Aorta (tissue), 5 donors: ENCODE measurements around the gene C16orf74. TPM values are rescaled to one million over a fixed set of nuclear protein-coding genes. Genes with fewer than 3 reads are reported as not detected.

Experiments used
- ATAC-seq: fragments of 200-7000 bp; cut with Tn5 transposase; one replicate; pipeline ENCODE4 v1.9.1; 2022; ENCODE audit warnings: moderate library complexity; ENCODE audit not compliant: low FRiP score
- DNase-seq, 2 donors: peaks; one replicate each; pipeline ENCODE4 v3.0.0-alpha.2; 2020
- H3K27ac ChIP-seq, 2 donors: one replicate each; pipeline ENCODE4 v1.5.1; 2013; ENCODE audit warnings: low read length in 2 of 2, mild to moderate bottlenecking in 2 of 2, moderate library complexity in 2 of 2, control low read depth in 1 of 2, inconsistent platforms in 1 of 2, low read depth in 1 of 2
- H3K27me3 ChIP-seq, 2 donors: one replicate each; pipeline ENCODE4 v1.6.1; 2013; ENCODE audit warnings: control low read depth in 1 of 2, low read length in 1 of 2, mild to moderate bottlenecking in 1 of 2, moderate library complexity in 1 of 2; ENCODE audit not compliant: insufficient read depth in 2 of 2, control insufficient read depth in 1 of 2
- H3K36me3 ChIP-seq, 2 donors: one replicate each; pipeline ENCODE4 v1.6.1; 2013; ENCODE audit warnings: control low read depth in 1 of 2, low read length in 1 of 2, mild to moderate bottlenecking in 1 of 2; ENCODE audit not compliant: insufficient read depth in 2 of 2, control insufficient read depth in 1 of 2
- H3K4me1 ChIP-seq, 2 donors: one replicate each; pipeline ENCODE4 v1.6.1; 2013; ENCODE audit warnings: low read length in 2 of 2, control low read depth in 1 of 2, mild to moderate bottlenecking in 1 of 2, moderate library complexity in 1 of 2; ENCODE audit not compliant: insufficient read depth in 2 of 2, control insufficient read depth in 1 of 2
- H3K4me3 ChIP-seq, 2 donors: one replicate each; pipeline ENCODE4 v1.5.1; 2013; ENCODE audit warnings: low read length in 2 of 2, control low read depth in 1 of 2, mild to moderate bottlenecking in 1 of 2
- H3K9me3 ChIP-seq: one replicate; pipeline ENCODE4 v1.6.1; 2013; ENCODE audit warnings: mild to moderate bottlenecking, low read length; ENCODE audit not compliant: control insufficient read depth
- WGBS, 2 donors: extraction: QIAGEN DNeasy Blood & Tissue Kit; methylation state at CpG; one replicate each; pipeline ENCODE4 v1.1.7; 2013; 5-methylcytosine and 5-hydroxymethylcytosine counted together
- intact Hi-C, 2 donors: fragments of 100-400 bp; cut with DNase I; formaldehyde crosslinking; loops; one replicate each; pipeline versions ENCODE4 v1.14.2 to v1.15.0; 2022
- polyA plus RNA-seq, 2 donors: library from polyadenylated mRNA; stranded (reverse); fragments of 200-250 nt; gene quantifications; one replicate each; pipeline ENCODE4 v1.2.3, GENCODE V29; 2013
- total RNA-seq, 2 donors: library from RNA; stranded (reverse); fragmentation: NEBNext Ultra II Directional; extraction: Animal tissue kit (Norgen Biotek cat#: 25700); gene quantifications; one replicate each; pipeline ENCODE4 v1.2.1, GENCODE V29; 2021
- donor health status: healthy with polysubstance abuse.
- donor health status: Bipolar disorder and iron deficiency.
- donor health status: DM: no; HTN: no; CAD: no.
- donor health status: DM: no; HTN: no; CAD: no.
- donor health status: DM: yes; HTN: yes; CAD: no.

The C16orf74 gene
- total and polyA plus RNA-seq, 4 donors = 0.87 TPM; not detected in 3

GRCh38 chr16:85688586-85689284 is 62.2 kb downstream of the C16orf74 start, which contains the start of gene GINS2:
GINS2 (minus strand) TSS chr16:85688954; CDS start chr16:85688898, 56 bp downstream.
- DNase-seq = peak; percentile 93 to 95
- WGBS, 2 donors = 2% methylated on average over 57 to 86 of the region's 86 CpGs
- intact Hi-C loops = no loop called here
- Histone ChIP-seq H3K36me3 (no peaks in the 10 kb centered on the region), H3K27ac (no peak within 1 kb of the TSS), H3K27me3 (no peaks in the 10 kb centered on the region), H3K4me1 (no peaks in the 10 kb centered on the region), H3K4me3 (peak within 1 kb of the TSS; percentile 21 to 37), H3K9me3 (no peaks in the 10 kb centered on the region)
- ATAC-seq = peak; percentile 96

DNA sequence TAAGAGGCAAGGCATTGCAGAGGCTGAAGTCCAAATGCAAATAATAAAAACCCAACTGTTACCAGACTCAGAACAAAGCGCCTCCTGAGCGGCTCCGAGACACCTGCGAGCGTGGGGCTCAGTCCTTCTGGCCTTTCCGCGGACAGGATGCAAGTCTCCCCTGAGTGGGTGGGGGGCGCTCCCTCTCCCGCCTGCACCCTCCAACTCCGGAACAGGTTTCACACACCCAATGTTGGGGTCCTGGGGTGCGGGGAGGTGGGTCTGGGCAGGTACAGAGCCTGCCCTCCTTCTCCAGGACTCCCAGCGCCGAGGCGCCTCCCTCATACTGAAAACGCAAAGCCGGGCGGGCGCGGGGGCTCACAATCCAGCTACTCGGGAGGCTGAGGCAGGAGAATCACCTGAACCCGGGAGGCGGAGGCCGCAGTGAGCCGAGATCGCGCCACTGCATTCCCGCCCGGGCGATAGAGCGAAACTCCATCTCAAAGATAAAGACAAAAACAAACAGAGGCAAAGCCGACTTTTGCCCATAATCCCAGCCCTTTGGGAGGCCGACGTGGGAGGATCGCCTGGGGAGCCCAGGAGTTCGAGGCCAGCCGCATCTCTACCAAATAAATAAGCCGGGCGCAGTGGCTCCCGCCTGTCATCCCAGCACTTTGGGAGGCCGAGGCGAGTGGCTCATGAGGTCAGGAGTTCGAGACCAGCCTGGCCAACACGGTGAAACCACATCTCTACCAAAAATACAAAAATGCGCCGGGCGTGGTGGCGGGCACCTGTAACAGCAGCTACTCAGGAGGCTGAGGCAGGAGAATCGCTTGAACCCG is 63.0 kb downstream of the C16orf74 start:
- Histone ChIP-seq H3K27ac (no peak overlapping the region), H3K4me3 (no peak overlapping the region), H3K36me3 (no peaks in the 10 kb centered on the region), H3K27me3 (no peaks in the 10 kb centered on the region), H3K4me1 (no peaks in the 10 kb centered on the region), H3K9me3 (no peaks in the 10 kb centered on the region)
- DNase-seq (no peak), ATAC-seq (no peak)
- WGBS, 2 donors = 79 to 81% methylated on average over 48 to 49 of the region's 49 CpGs
- intact Hi-C loops = no loop called here

DNA sequence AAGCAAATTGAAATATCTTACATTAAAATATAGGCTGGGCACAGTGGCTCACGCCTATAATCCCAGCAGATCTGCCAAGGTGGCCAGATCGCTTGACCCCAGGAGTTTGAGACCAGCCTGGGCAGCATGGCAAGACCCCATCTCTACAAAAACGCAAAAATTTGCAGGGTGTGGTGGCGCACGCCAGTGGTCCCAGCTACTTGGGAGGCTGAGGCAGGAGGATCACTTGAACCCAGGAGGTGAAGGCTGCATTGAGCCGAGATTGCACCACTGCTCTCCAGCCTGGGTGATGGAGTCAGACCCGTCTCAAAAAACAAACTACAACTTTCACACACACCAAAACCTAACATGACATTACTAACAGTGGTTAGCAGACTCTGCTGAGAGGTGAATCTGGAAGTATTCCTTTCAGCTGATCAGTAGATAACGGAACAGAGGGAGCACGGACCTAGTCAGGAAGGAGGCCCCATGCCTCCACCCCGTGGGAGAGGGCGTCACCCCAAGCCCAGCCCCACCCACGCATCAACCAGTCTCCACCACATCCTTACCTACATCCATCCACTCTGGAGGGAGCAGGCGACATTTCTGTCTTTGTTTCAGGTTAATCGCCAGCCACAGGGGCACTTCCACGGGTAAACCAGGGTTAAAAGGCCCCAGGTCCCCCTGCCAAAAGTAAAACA is 63.8 kb downstream of the C16orf74 start:
- no peak for DNase-seq
- 89 to 90% methylated on average over 15 of the region's 15 CpGs for WGBS, 2 donors
- intact Hi-C loops = no loop called here
- Histone ChIP-seq H3K9me3 (no peaks in the 10 kb centered on the region), H3K27ac (no peak overlapping the region), H3K4me3 (no peak overlapping the region), H3K4me1 (no peaks in the 10 kb centered on the region), H3K36me3 (no peaks in the 10 kb centered on the region), H3K27me3 (no peaks in the 10 kb centered on the region)
- ATAC-seq = no peak

DNA sequence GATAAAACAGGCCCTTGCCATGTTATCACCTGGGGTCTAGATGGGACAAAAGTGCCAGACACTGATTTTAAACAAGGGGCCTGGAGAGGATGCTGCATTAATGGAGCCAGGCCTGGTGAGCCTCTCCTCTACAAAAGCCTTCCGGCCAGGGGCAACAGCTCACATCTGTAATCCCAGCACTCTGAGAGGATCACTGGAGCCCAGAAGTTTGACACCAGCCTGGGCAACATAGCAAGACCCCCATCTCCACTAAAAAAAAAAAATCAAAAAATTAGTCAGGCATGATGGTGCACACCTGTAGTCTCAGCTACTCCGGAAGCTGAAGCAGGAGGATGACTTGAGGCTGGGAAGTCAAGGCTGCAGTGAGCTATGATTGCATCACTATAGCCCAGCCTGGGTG is 65.6 kb downstream of the C16orf74 start:
- DNase-seq (no peak), ATAC-seq (no peak)
- no peak overlapping the region for H3K27ac ChIP-seq
- intact Hi-C loops = no loop called here
- no peaks in the 10 kb centered on the region for H3K9me3 ChIP-seq
- no peaks in the 10 kb centered on the region for H3K4me1 ChIP-seq
- H3K27me3 ChIP-seq = no peaks in the 10 kb centered on the region
- 96 to 97% methylated on average over 2 of the region's 2 CpGs for WGBS, 2 donors
- H3K4me3 ChIP-seq = no peak overlapping the region
- no peaks in the 10 kb centered on the region for H3K36me3 ChIP-seq

DNA sequence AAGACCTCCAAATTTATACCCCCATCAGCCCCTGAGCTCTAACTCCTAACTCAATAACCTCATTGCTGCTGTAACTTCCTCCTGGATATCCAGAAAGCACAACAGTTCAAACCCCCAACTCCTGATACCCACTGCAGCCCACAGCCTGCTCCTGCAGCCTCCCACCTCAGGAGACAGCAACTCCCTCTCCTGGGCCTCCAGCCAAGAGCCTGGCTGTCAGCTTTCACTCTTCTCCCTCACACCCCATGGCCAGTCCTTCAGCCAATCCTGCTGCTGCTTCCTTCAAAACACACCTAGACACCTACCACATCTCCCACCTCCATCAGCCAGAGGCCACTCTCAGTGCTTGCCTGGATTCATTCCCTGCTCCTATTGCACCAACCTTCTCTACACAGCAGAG is 67.5 kb downstream of the C16orf74 start:
- H3K9me3 ChIP-seq = no peaks in the 10 kb centered on the region
- no peak overlapping the region for H3K4me3 ChIP-seq
- H3K27me3 ChIP-seq = no peaks in the 10 kb centered on the region
- no peak overlapping the region for H3K27ac ChIP-seq
- ATAC-seq (no peak), DNase-seq (no peak)
- peaks cover 0 to 2% of the 10 kb centered on the region in 2 donors for H3K36me3 ChIP-seq
- H3K4me1 ChIP-seq = no peaks in the 10 kb centered on the region
- intact Hi-C loops = no loop called here

DNA sequence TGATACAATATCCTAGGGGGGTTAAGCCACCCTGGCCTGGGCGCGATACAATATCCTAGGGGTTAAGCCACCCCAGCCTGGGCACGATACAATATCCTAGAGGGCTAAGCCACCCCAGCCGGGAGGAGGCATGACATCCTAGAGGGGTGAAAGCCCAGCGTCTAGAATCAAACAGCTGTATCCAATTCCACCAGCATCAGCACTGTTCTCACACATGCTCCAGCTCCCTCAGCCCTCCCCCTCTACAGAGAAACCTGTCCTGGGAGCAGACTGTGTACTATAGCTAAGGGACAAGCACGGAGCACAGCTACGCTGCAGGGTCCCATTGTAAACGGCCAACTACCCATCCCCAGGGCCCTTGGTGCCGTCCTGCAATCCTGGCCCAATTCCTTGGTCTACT is 68.4 kb downstream of the C16orf74 start:
- Histone ChIP-seq H3K27me3 (no peaks in the 10 kb centered on the region), H3K4me3 (no peak overlapping the region), H3K27ac (no peak overlapping the region), H3K36me3 (peaks cover 0 to 2% of the 10 kb centered on the region in 2 donors), H3K4me1 (no peaks in the 10 kb centered on the region), H3K9me3 (no peaks in the 10 kb centered on the region)
- DNase-seq (no peak), ATAC-seq (no peak)
- intact Hi-C loops = no loop called here
- WGBS, 2 donors = 91 to 94% methylated on average over 9 of the region's 9 CpGs

- 94 to 98% methylated on average over 8 of the region's 8 CpGs for WGBS, 2 donors
- DNase-seq (peak in 1 of 2 donors; percentile 24), ATAC-seq (no peak)
- intact Hi-C loops = no loop called here
- no peak overlapping the region for H3K27ac ChIP-seq
- peaks cover 0 to 2% of the 10 kb centered on the region in 2 donors for H3K36me3 ChIP-seq
- H3K27me3 ChIP-seq = no peaks in the 10 kb centered on the region
- no peak overlapping the region for H3K4me3 ChIP-seq
- H3K4me1 ChIP-seq = no peaks in the 10 kb centered on the region
- H3K9me3 ChIP-seq = no peaks in the 10 kb centered on the region
Observed at GRCh38 chr16:85681255-85681654, 69.6 kb downstream of the C16orf74 start.

- no peaks in the 10 kb centered on the region for H3K9me3 ChIP-seq
- ATAC-seq (no peak), DNase-seq (no peak)
- no peak overlapping the region for H3K4me3 ChIP-seq
- no peaks in the 10 kb centered on the region for H3K27me3 ChIP-seq
- intact Hi-C loops = no loop called here
- WGBS, 2 donors = 94% methylated on average over 6 of the region's 6 CpGs
- H3K4me1 ChIP-seq = no peaks in the 10 kb centered on the region
- H3K27ac ChIP-seq = no peak overlapping the region
- H3K36me3 ChIP-seq = peaks cover 0 to 2% of the 10 kb centered on the region in 2 donors
Observed at GRCh38 chr16:85680352-85680944, 70.4 kb downstream of the C16orf74 start.
